ENCODE data around the gene RNASEH2B. TPM values are rescaled to one million over a fixed set of nuclear protein-coding genes. Genes with fewer than 3 reads are reported as not detected.

The RNASEH2B gene
- total RNA-seq, 2 experiments from 2014 or later: 108 to 126 TPM

DNA sequence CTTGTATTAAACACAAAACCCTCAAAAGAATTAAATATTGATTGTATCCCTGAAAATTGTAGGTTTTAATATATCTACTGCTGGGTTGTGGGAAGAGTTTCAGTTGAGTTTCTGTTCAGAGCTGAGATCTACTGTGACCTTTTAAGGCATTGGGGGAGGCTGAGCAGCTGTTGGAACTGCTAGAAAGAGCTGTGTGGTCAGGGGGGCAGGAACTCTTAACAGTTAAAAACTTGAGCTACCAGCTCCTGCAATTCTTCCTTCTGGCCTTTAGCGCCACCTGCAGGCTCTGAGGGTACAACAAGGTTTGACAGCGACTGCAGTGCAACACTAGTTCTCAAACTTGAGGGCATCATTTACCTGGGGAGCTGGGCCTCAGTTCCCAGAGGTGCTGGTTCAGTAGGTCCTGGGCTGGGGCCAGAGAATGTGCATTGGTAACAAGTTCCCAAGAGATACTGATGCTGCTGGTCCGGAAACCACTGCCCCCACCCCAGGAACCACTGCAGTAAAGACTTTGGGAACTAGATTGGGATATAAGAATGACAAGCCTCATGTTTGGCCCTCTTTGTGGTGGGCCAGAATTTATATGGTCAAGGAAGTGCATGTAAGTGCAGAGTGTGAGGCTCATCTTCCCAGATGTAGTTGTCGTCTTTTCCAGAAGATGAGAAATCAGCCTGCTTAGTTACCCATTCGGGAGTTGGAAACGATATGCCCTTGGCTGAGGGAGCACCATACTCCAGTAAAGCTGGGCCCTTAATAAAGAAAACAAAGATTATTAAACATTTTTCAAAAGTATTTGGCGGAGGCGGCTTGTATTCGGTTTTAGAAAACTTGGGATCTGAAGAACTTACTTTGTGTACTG lies 2.6 kb downstream of the RNASEH2B start:
- peaks cover 66% of the 10 kb centered on the region for H3K4me1 Mint-ChIP-seq
- DNase-seq: peak; percentile 98
- H3K27ac Mint-ChIP-seq: peak overlapping the region; percentile 100
- CTCF ChIA-PET: interaction anchor here (0.6 to 8.8 kb wide), 44 partner anchors 8 to 976 kb away, joined by 3 to 135 read pairs (median 4); partner anchors contain the start of genes SPRYD7 and TRIM13
- peak overlapping the region; percentile 99 for H3K4me3 Mint-ChIP-seq
- H3K9me3 Mint-ChIP-seq (ENCODE audit: low read depth): no peaks in the 10 kb centered on the region
- no peaks in the 10 kb centered on the region for H3K27me3 Mint-ChIP-seq
- ATAC-seq: peak; percentile 72
- H3K36me3 Mint-ChIP-seq: peaks cover 21% of the 10 kb centered on the region

DNA sequence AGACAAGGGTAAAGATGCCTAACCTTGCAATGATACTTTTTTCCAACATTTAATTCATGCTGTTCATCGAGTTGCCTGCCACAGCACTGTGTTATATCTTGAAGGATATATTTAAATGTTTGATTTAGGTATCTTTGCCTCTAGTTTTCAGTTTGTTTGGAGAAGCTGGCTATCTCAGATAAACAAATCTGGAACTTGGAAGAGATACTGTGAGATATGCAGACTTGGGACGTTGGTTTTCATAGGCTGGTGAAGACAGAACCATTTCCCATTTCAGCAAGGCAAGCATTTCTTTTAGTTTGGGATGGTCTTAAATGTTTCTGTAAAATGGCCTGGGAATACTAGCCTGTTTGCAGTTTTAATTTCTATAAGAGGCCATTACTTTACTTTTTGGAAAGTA lies 3.3 kb downstream of the RNASEH2B start:
- no peak for DNase-seq
- Mint-ChIP-seq H3K36me3 (peaks cover 20% of the 10 kb centered on the region), H3K9me3 (ENCODE audit: low read depth) (no peaks in the 10 kb centered on the region), H3K4me1 (peaks cover 67% of the 10 kb centered on the region), H3K27me3 (no peaks in the 10 kb centered on the region), H3K27ac (no peak overlapping the region), H3K4me3 (peak overlapping the region; percentile 99)
- CTCF ChIA-PET: interaction anchor here (1.3 to 8.8 kb wide), 14 partner anchors 11 to 935 kb away, joined by 3 to 135 read pairs (median 5); no protein-coding TSS in a partner anchor
- ATAC-seq: no peak

DNA sequence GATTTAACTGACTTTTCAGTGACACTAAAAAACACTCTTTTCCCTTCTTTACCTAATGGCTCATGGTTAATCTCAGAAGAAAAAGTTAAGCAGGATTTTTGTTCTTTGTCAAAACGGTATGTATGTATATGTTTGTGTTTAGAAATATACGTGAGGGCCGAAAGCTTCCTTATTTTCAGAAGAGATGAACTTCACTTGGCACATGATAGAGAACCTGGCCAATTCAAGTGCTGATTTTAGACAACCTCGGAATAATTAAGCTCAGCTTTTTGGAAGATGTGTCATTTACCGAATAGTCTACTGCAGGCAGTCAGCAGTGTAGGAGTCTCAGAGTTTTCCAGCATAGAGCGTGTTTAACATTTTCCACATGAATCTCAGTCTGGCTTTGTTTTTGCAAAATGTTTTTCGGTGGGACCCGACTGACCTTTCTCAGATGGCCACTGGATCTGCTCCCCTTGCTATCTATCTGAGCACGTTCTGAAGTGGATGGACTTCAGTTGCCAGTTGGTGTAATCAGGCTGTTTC lies 4.6 kb downstream of the RNASEH2B start:
- Mint-ChIP-seq H3K4me3 (peak overlapping the region; percentile 15), H3K27ac (peak overlapping the region; percentile 85), H3K36me3 (peaks cover 26% of the 10 kb centered on the region), H3K9me3 (ENCODE audit: low read depth) (no peaks in the 10 kb centered on the region), H3K27me3 (no peaks in the 10 kb centered on the region), H3K4me1 (peaks cover 63% of the 10 kb centered on the region)
- no peak for DNase-seq
- CTCF ChIA-PET: interaction anchor here (0.8 to 8.8 kb wide), 12 partner anchors 20 to 937 kb away, joined by 3 to 135 read pairs (median 6); partner anchors contain the start of gene TRIM13
- no peak for ATAC-seq

DNA sequence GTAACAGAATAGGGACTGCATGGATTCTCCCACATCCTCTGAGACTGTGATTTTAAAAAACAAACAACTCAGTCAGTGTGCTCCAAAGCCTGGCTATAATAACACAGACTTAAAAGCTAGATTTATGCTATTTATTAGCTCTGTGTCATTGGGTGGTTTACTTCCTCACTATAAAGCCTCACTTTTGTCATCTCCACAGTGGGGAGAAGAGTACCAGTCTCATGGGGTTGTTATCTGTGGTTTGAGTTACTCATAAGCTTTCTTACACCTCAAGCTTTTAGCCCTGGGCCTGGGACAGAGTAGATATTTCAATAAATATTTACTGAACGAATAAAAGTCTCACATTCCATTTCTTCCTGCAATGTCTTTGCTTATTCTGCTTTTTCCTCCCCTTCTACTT lies 5.3 kb downstream of the RNASEH2B start:
- H3K27me3 Mint-ChIP-seq: no peaks in the 10 kb centered on the region
- H3K9me3 Mint-ChIP-seq (ENCODE audit: low read depth): no peaks in the 10 kb centered on the region
- DNase-seq (no peak), ATAC-seq (peak; percentile 50)
- peak overlapping the region; percentile 85 for H3K27ac Mint-ChIP-seq
- CTCF ChIA-PET: interaction anchor here (0.8 to 8.8 kb wide), 15 partner anchors 20 to 937 kb away, joined by 3 to 135 read pairs (median 4); partner anchors contain the start of gene TRIM13
- H3K4me1 Mint-ChIP-seq: peaks cover 63% of the 10 kb centered on the region
- H3K4me3 Mint-ChIP-seq: peak overlapping the region; percentile 46
- peaks cover 31% of the 10 kb centered on the region for H3K36me3 Mint-ChIP-seq

DNA sequence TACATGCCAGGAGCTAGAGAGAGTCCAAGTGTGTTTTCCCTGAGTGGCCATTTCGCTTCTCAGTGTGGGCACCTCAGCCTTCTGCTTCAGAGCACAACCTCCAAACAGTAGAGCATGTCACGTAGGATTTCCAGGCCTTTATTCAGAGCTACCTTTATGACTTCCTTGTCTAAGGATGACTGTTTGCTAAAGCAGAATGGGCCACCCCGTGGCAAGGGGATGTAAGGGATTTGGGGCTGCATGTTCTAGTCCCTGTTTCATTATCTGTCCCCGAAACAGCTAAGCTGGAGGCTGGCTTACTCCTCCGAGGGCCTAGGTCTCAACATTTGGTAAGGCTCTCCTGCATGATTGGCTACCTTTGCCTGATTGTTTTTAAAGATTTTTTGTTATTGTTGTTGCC lies 6.0 kb downstream of the RNASEH2B start:
- peaks cover 32% of the 10 kb centered on the region for H3K36me3 Mint-ChIP-seq
- peak overlapping the region; percentile 46 for H3K4me3 Mint-ChIP-seq
- H3K4me1 Mint-ChIP-seq: peaks cover 63% of the 10 kb centered on the region
- no peaks in the 10 kb centered on the region for H3K27me3 Mint-ChIP-seq
- ATAC-seq (peak; percentile 14), DNase-seq (peak; percentile 58)
- H3K27ac Mint-ChIP-seq: peak overlapping the region; percentile 85
- CTCF ChIA-PET: interaction anchor here (1.0 to 8.8 kb wide), 12 partner anchors 21 to 918 kb away, joined by 3 to 135 read pairs (median 4); partner anchors contain the start of gene TRIM13
- H3K9me3 Mint-ChIP-seq (ENCODE audit: low read depth): peaks cover 2% of the 10 kb centered on the region

DNA sequence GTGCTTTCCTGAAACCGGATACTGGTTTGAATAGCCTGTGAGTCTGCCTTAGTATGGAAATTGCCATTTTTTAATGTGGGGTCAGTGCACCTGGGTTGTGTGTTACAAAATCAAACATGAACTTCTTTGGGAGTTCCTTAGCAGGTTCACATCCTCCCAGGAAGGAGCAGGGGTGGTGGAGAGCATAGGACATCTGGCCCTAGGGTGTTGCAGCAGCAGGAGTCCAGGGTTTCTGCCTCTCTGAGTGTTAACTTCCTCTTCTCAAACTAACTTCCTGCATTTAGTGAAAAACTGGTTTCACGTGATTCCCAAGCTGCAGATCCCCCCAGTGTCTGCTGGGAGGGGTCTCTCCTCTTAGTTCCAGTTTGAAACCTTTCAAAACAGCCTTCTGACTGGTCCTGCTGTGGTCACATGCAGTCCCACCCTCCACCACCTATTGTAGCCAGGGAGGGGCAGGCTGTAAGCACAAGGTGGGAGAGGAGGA lies 7.2 kb downstream of the RNASEH2B start:
- Mint-ChIP-seq H3K4me1 (peaks cover 61% of the 10 kb centered on the region), H3K9me3 (ENCODE audit: low read depth) (peaks cover 2% of the 10 kb centered on the region), H3K4me3 (peak overlapping the region; percentile 38), H3K27ac (peak overlapping the region; percentile 82), H3K27me3 (no peaks in the 10 kb centered on the region), H3K36me3 (peaks cover 33% of the 10 kb centered on the region)
- ATAC-seq (no peak), DNase-seq (no peak)
- CTCF ChIA-PET: interaction anchor here (0.9 to 2.6 kb wide), 3 partner anchors 152 to 155 kb away, joined by 3 to 13 read pairs (median 4); no protein-coding TSS in a partner anchor

DNA sequence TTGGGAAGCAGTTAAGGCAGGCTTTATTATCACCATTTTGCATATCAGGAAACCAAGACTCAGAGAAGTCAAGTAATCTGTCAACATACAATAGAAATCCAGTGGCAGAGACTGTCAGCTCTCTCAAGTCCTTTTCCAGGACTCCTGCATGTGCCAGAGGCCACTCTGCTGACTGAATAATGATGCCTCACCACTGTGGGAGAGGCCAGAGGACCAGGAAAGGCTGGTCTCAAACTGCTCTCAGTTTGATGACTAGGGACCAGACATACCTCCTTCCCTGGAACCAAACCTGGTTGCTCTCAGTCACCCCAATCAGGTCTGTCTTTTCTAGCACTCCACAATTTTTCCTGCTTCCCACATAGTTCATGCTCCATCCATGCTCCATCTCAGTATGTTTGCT lies 8.0 kb downstream of the RNASEH2B start:
- peaks cover 9% of the 10 kb centered on the region for H3K9me3 Mint-ChIP-seq (ENCODE audit: low read depth)
- H3K4me3 Mint-ChIP-seq: no peak overlapping the region
- DNase-seq (no peak), ATAC-seq (no peak)
- CTCF ChIA-PET: interaction anchor here (1.1 kb wide), 1 partner anchor 152 kb away, joined by 4 read pairs; no protein-coding TSS in a partner anchor
- H3K4me1 Mint-ChIP-seq: peaks cover 53% of the 10 kb centered on the region
- H3K27me3 Mint-ChIP-seq: no peaks in the 10 kb centered on the region
- H3K27ac Mint-ChIP-seq: peak overlapping the region; percentile 82
- peaks cover 39% of the 10 kb centered on the region for H3K36me3 Mint-ChIP-seq

DNA sequence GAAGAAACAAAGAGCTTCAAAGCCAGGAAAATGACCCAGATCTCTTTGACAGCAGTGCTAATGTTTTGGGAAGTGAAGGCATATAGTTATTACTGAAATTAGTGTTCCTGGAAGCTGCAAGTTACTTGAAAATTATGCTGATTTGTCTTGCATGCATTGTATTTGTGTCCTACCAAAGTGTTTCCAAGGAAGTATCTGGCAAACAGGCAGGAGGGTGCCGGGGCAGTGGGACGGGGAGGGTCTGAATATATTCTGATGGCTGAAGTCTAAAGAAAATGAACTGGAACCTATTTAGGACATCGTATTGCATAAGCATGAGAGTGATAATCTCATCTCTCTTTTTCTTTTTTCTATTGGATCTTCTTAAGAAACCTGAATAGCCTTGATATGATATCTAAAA lies 9.0 kb downstream of the RNASEH2B start:
- Mint-ChIP-seq H3K27me3 (no peaks in the 10 kb centered on the region), H3K9me3 (ENCODE audit: low read depth) (peaks cover 19% of the 10 kb centered on the region), H3K27ac (no peak overlapping the region), H3K4me3 (no peak overlapping the region), H3K36me3 (peaks cover 49% of the 10 kb centered on the region), H3K4me1 (peaks cover 43% of the 10 kb centered on the region)
- ATAC-seq (no peak), DNase-seq (no peak)
- CTCF ChIA-PET: interaction anchor here (0.9 kb wide), 1 partner anchor 151 kb away, joined by 3 read pairs; no protein-coding TSS in a partner anchor

DNA sequence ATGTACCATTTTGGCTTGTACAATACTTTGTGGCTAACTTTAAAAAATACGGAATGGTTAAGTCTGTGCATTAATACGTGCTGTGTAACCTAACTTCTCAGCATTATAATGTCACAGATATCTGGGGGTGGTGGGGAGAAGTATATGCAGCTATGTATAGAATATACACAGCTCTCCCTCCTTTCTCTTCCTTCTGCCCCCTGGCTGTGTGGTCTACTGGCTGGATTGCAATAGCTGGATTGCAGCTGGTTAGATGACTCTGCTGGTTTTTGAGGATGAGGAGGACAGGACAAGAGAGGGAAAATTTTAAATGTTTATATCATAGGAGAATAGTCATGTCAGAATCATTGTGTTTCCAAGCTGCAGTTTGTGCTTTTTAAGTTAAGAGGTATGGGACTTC lies 9.7 kb downstream of the RNASEH2B start:
- Mint-ChIP-seq H3K4me1 (peaks cover 37% of the 10 kb centered on the region), H3K36me3 (peaks cover 55% of the 10 kb centered on the region)
- ATAC-seq: no peak

DNA sequence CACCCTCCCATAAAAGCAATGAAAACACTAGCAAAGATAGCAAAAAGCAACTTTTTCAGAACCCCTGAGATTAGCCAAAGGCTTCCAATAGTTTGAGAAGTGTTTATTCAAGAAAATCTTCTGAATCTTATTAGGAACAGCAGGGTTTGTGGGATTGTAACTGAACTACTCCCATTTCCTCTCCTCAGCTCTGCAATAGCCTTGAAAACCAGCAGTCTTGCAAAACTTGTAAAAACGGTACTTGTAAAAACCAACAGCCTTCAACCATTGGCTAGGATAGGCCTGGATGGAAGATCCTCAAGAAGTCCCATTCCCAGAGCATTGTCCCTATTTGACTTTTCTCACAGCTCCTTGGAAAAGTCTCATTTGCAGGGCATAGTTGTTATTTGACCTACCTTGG lies 12.1 kb downstream of the RNASEH2B start:
- Mint-ChIP-seq H3K9me3 (ENCODE audit: low read depth) (peaks cover 26% of the 10 kb centered on the region), H3K27ac (no peak overlapping the region), H3K4me1 (peaks cover 18% of the 10 kb centered on the region), H3K27me3 (no peaks in the 10 kb centered on the region), H3K4me3 (no peak overlapping the region), H3K36me3 (peaks cover 69% of the 10 kb centered on the region)
- CTCF ChIA-PET: interaction anchor here (1.2 kb wide), 1 partner anchor 10 kb away, joined by 4 read pairs; no protein-coding TSS in a partner anchor
- ATAC-seq (no peak), DNase-seq (no peak)

More for the DNA sequence above, 9.7 kb downstream of the RNASEH2B start:
- no peak for DNase-seq
- Mint-ChIP-seq H3K27ac (no peak overlapping the region), H3K9me3 (ENCODE audit: low read depth) (peaks cover 24% of the 10 kb centered on the region), H3K27me3 (no peaks in the 10 kb centered on the region), H3K4me3 (no peak overlapping the region)
- CTCF ChIA-PET: no interaction called here

DNA sequence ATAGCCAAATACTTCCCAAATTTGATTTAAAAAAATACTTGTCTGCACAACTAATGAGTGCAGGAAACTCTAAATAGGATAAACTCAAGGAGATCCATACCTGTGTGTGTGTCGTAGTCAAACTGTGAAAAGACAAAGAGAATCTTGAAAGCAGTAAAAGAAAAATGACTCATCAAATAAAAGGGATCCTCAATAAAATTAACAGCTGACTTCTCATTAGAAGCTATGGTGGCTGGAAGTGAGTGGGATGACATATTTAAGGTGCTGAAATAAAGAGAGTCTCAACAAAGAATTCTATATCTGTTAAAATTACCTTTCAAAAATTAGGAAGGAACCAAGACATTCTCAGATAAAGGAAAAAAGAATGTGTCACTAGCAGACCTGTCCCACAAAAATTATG lies 13.7 kb downstream of the RNASEH2B start:
- no peak overlapping the region for H3K4me3 Mint-ChIP-seq
- no peak overlapping the region for H3K27ac Mint-ChIP-seq
- CTCF ChIA-PET: no interaction called here
- H3K4me1 Mint-ChIP-seq: peaks cover 11% of the 10 kb centered on the region
- peaks cover 70% of the 10 kb centered on the region for H3K36me3 Mint-ChIP-seq
- DNase-seq (no peak), ATAC-seq (no peak)
- no peaks in the 10 kb centered on the region for H3K27me3 Mint-ChIP-seq
- H3K9me3 Mint-ChIP-seq (ENCODE audit: low read depth): peaks cover 26% of the 10 kb centered on the region

DNA sequence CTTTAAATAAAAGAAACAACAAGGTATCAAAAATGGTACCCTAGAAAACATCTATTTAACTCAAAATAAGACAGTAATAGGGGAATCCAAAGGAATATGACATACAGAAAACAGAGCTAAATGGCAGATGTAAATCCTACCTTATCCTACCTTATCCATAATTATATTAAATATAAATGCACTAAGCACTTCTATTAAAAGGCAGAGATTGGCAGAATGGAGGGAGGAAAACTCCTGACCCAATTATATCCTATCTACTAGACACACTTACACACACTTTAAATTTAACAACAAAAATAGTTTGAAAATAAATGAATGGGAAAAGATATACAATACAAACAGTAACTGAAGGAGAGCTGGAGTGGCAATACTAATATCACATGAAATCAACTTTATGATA lies 14.4 kb downstream of the RNASEH2B start:
- Mint-ChIP-seq H3K4me1 (peaks cover 7% of the 10 kb centered on the region), H3K27me3 (no peaks in the 10 kb centered on the region), H3K9me3 (ENCODE audit: low read depth) (peaks cover 26% of the 10 kb centered on the region), H3K36me3 (peaks cover 65% of the 10 kb centered on the region), H3K27ac (no peak overlapping the region), H3K4me3 (no peak overlapping the region)
- ATAC-seq (no peak), DNase-seq (no peak)
- CTCF ChIA-PET: interaction anchor here (1.4 kb wide), 1 partner anchor 146 kb away, joined by 3 read pairs; no protein-coding TSS in a partner anchor

DNA sequence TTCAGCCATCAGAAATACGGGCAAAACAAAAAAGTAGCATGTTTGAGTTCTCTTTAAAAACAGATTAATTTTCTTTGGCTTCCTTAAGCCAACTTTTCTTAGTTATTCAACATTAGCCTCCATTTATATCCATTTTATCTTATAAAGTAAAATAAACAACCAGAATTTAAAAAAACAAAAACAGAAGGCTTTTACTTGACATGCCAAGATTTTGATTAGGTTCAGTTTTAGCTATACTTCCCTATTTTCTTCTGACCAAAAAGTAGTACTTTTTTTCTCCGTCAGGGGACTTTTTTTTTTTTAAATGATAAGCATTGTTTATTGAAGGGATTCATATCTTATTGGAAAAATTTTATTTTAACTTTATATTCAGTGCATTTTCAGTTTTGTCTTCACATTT lies 18.1 kb downstream of the RNASEH2B start:
- no peak for DNase-seq
- no peak overlapping the region for H3K4me3 Mint-ChIP-seq
- no peak overlapping the region for H3K27ac Mint-ChIP-seq
- ATAC-seq: no peak
- H3K36me3 Mint-ChIP-seq: peaks cover 63% of the 10 kb centered on the region
- CTCF ChIA-PET: interaction anchor here (1.6 kb wide), 1 partner anchor 32 kb away, joined by 3 read pairs; no protein-coding TSS in a partner anchor
- peaks cover 9% of the 10 kb centered on the region for H3K4me1 Mint-ChIP-seq
- peaks cover 16% of the 10 kb centered on the region for H3K9me3 Mint-ChIP-seq (ENCODE audit: low read depth)
- H3K27me3 Mint-ChIP-seq: no peaks in the 10 kb centered on the region
